ENCODE results near the gene ATM. TPM values are rescaled to one million over a fixed set of nuclear protein-coding genes. Genes with fewer than 3 reads are reported as not detected.
"Not testable (repeated sequence)": the region's sequence is repeated elsewhere in the genome, so short reads cannot be mapped to it uniquely, and the experiment has no call there.

Gene ATM
- total and polyA plus RNA-seq, 3 experiments from 2014 or later, result 76.0 to 87.1 (median 77.1) TPM

DNA sequence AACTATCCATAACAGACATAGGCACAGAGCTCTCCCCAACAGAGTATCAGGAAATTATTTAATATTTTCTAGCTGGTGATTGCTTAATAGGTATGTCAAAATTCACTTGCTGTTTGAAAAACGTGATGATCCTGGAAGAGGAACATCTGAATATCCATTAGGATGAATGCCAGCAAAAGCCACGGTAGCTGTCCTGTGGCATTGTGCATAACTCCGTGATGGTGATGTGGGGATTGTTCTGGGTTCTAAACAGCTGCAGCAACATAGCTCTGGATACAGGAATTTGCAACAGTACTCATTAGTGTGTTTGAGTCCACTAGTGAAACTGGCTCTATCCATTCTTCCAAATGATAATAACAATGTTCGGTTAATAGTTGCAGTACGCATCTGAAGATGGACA lies 165.7 kb downstream of the ATM start:
- ChIA-PET POLR2A (no interaction called here), CTCF (interaction anchor here (1.6 kb wide), 1 partner anchor 10 kb away, joined by 4 read pairs; no protein-coding TSS in a partner anchor)
- Mint-ChIP-seq H3K36me3 (no peaks in the 10 kb centered on the region), H3K9me3 (no peaks in the 10 kb centered on the region), H3K4me1 (no peaks in the 10 kb centered on the region), H3K27me3 (no peaks in the 10 kb centered on the region), H3K4me3 (no peak overlapping the region), H3K27ac (no peak overlapping the region)
- DNase-seq, result no peak
- no peaks in the 10 kb centered on the region for H3K36me3 ChIP-seq (ENCODE audit: insufficient read depth, low read length)
- H3K9me3 ChIP-seq (ENCODE audit: low read length), result no peaks in the 10 kb centered on the region
- no peaks in the 10 kb centered on the region for H3K4me1 ChIP-seq (ENCODE audit: insufficient read depth, low read length)
- H3K4me3 ChIP-seq (ENCODE audit: low read length), result no peak overlapping the region
- H3K27me3 ChIP-seq (ENCODE audit: insufficient read depth, low read length, poor library complexity, severe bottlenecking), result no peaks in the 10 kb centered on the region
- no peak overlapping the region for H3K27ac ChIP-seq (ENCODE audit: low read depth, low read length)

- CTCF ChIA-PET, result no interaction called here
- H3K4me1 Mint-ChIP-seq, result no peaks in the 10 kb centered on the region
- H3K9me3 Mint-ChIP-seq, result no peaks in the 10 kb centered on the region
- Histone ChIP-seq H3K9me3 (ENCODE audit: low read length) (no peaks in the 10 kb centered on the region), H3K36me3 (ENCODE audit: insufficient read depth, low read length) (no peaks in the 10 kb centered on the region), H3K27ac (ENCODE audit: low read depth, low read length) (no peak overlapping the region), H3K27me3 (ENCODE audit: insufficient read depth, low read length, poor library complexity, severe bottlenecking) (no peaks in the 10 kb centered on the region), H3K4me3 (ENCODE audit: low read length) (no peak overlapping the region), H3K4me1 (ENCODE audit: insufficient read depth, low read length) (no peaks in the 10 kb centered on the region)
- H3K27ac Mint-ChIP-seq, result no peak overlapping the region
- H3K36me3 Mint-ChIP-seq, result no peaks in the 10 kb centered on the region
- POLR2A ChIA-PET, result no interaction called here
- no peak for DNase-seq
- H3K27me3 Mint-ChIP-seq, result no peaks in the 10 kb centered on the region
- H3K4me3 Mint-ChIP-seq, result no peak overlapping the region
Observed at GRCh38 chr11:108392353-108392752, 169.5 kb downstream of the ATM start.

DNA sequence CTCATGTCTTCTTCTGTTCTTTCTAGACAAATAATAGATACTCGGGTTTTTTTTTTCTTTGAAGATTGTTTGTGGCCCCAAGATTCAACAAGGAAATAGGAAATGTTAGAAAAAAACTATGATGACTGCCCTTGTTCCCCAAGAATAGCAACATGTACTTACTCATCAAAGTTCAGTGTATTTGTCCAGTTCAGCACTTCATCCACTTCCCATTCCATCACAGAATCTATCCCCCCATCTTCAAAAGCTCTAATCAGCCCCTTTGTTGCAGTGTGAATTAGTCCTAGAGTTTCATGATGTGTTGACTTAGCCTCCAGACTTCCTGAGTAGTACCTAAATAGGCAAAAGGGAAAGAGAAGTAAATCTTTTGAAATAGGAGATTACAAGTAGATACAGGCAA lies 170.2 kb downstream of the ATM start:
- no peaks in the 10 kb centered on the region for H3K27me3 ChIP-seq (ENCODE audit: insufficient read depth, low read length, poor library complexity, severe bottlenecking)
- no peaks in the 10 kb centered on the region for H3K9me3 Mint-ChIP-seq

GRCh38 chr11:108394744-108395284 lies 171.9 kb downstream of the ATM start:
- Mint-ChIP-seq H3K27me3 (no peaks in the 10 kb centered on the region), H3K4me3 (no peak overlapping the region), H3K27ac (peak overlapping the region in 1 of 8 donors; percentile 64), H3K9me3 (no peaks in the 10 kb centered on the region), H3K36me3 (no peaks in the 10 kb centered on the region), H3K4me1 (no peaks in the 10 kb centered on the region)
- no peak for DNase-seq
- Histone ChIP-seq H3K9me3 (ENCODE audit: low read length) (no peaks in the 10 kb centered on the region), H3K4me3 (ENCODE audit: low read length) (no peak overlapping the region), H3K4me1 (ENCODE audit: insufficient read depth, low read length) (no peaks in the 10 kb centered on the region), H3K27me3 (ENCODE audit: insufficient read depth, low read length, poor library complexity, severe bottlenecking) (no peaks in the 10 kb centered on the region), H3K27ac (ENCODE audit: low read depth, low read length) (no peak overlapping the region), H3K36me3 (ENCODE audit: insufficient read depth, low read length) (no peaks in the 10 kb centered on the region)
- ChIA-PET CTCF (no interaction called here), POLR2A (no interaction called here)

More for the DNA sequence above, 170.2 kb downstream of the ATM start:
- Histone ChIP-seq H3K4me1 (ENCODE audit: insufficient read depth, low read length) (no peaks in the 10 kb centered on the region), H3K36me3 (ENCODE audit: insufficient read depth, low read length) (no peaks in the 10 kb centered on the region), H3K27ac (ENCODE audit: low read depth, low read length) (no peak overlapping the region), H3K9me3 (ENCODE audit: low read length) (no peaks in the 10 kb centered on the region), H3K4me3 (ENCODE audit: low read length) (no peak overlapping the region)
- no peak for DNase-seq
- no peaks in the 10 kb centered on the region for H3K27me3 Mint-ChIP-seq
- no peak overlapping the region for H3K4me3 Mint-ChIP-seq
- H3K27ac Mint-ChIP-seq, result no peak overlapping the region
- no peaks in the 10 kb centered on the region for H3K4me1 Mint-ChIP-seq
- POLR2A ChIA-PET, result no interaction called here
- H3K36me3 Mint-ChIP-seq, result no peaks in the 10 kb centered on the region
- CTCF ChIA-PET, result no interaction called here

DNA sequence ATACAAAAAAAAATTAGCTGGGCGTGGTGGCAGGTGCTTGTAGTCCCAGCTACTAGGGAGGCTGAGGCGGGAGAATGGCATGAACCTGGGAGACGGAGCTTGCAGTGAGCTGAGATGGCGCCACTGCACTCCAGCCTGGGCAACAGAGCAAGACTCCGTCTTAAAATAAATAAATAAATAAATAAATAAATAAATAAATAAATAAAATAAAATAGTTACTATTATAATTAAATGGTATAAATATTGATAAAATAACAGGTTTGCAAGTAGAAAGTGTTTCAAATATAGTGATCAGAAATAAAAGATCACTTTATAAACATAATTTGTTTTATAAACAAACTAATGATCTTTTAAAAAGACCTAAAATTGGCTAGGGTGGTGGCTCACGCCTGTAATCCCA lies 173.8 kb downstream of the ATM start:
- H3K9me3 ChIP-seq (ENCODE audit: low read length); H3K27me3 Mint-ChIP-seq; DNase-seq; POLR2A ChIA-PET; H3K4me3 ChIP-seq (ENCODE audit: low read length); H3K4me1 ChIP-seq (ENCODE audit: insufficient read depth, low read length); H3K4me1 Mint-ChIP-seq; H3K4me3 Mint-ChIP-seq; H3K36me3 Mint-ChIP-seq; H3K36me3 ChIP-seq (ENCODE audit: insufficient read depth, low read length); H3K27ac ChIP-seq (ENCODE audit: low read depth, low read length); H3K9me3 Mint-ChIP-seq; CTCF ChIA-PET; H3K27me3 ChIP-seq (ENCODE audit: insufficient read depth, low read length, poor library complexity, severe bottlenecking); H3K27ac Mint-ChIP-seq: not testable (repeated sequence)

DNA sequence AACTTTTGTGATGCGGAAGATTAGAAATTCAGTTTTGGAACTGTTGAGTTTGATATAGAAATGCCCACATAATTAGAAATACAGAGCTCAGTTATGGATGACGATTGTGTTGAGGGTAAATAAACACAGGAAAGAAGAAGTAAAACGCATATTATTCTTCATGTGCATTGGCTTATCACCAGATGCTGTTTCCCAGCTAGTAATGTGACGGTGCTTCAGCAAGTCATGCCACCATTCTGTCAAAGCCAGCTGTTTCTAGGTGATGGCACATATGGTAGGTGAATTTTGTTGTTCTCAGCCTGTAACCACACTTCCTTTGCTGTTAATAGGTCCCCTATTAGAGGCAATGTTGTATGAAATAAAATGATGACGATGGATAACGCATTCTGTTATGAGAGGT lies 175.6 kb downstream of the ATM start:
- Mint-ChIP-seq H3K4me3 (no peak overlapping the region), H3K27me3 (no peaks in the 10 kb centered on the region), H3K9me3 (no peaks in the 10 kb centered on the region), H3K27ac (no peak overlapping the region), H3K36me3 (no peaks in the 10 kb centered on the region), H3K4me1 (no peaks in the 10 kb centered on the region)
- H3K9me3 ChIP-seq (ENCODE audit: low read length), result no peaks in the 10 kb centered on the region
- no peak overlapping the region for H3K27ac ChIP-seq (ENCODE audit: low read depth, low read length)
- CTCF ChIA-PET, result interaction anchor here (1.8 kb wide), 1 partner anchor 10 kb away, joined by 4 read pairs; no protein-coding TSS in a partner anchor
- DNase-seq, result no peak
- no peak overlapping the region for H3K4me3 ChIP-seq (ENCODE audit: low read length)
- no peaks in the 10 kb centered on the region for H3K27me3 ChIP-seq (ENCODE audit: insufficient read depth, low read length, poor library complexity, severe bottlenecking)
- H3K4me1 ChIP-seq (ENCODE audit: insufficient read depth, low read length), result no peaks in the 10 kb centered on the region
- no peaks in the 10 kb centered on the region for H3K36me3 ChIP-seq (ENCODE audit: insufficient read depth, low read length)
- POLR2A ChIA-PET, result no interaction called here

DNA sequence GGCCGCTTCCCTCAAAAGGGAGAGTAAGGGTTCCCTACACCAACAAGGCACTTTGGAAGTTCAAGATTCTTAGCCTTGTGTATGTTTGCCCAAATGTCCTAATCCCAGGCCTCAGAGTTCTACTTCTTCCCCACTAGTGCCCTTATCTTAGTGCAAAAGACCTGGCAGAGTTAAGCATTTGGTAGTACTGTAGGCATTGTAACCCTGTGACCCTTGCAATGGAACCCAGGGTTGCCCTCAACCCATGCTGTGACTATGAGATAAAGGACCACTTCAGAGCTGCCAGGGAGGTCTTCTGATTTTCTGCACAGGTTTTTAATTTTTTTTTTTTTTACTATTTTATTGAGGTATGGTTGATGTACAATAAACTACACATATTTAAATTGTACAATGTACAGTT lies 179.4 kb downstream of the ATM start:
- ChIA-PET CTCF (no interaction called here), POLR2A (no interaction called here)
- no peak overlapping the region for H3K27ac Mint-ChIP-seq
- H3K4me1 Mint-ChIP-seq, result no peaks in the 10 kb centered on the region
- H3K27me3 Mint-ChIP-seq, result peaks cover 0 to 1% of the 10 kb centered on the region in 2 donors
- H3K27ac ChIP-seq (ENCODE audit: low read depth, low read length), result no peak overlapping the region
- no peaks in the 10 kb centered on the region for H3K9me3 ChIP-seq (ENCODE audit: low read length)
- H3K9me3 Mint-ChIP-seq, result no peaks in the 10 kb centered on the region
- no peak for DNase-seq
- H3K36me3 ChIP-seq (ENCODE audit: insufficient read depth, low read length), result no peaks in the 10 kb centered on the region
- H3K27me3 ChIP-seq (ENCODE audit: insufficient read depth, low read length, poor library complexity, severe bottlenecking), result no peaks in the 10 kb centered on the region
- peaks cover 0 to 1% (median 0%) of the 10 kb centered on the region in 3 donors for H3K36me3 Mint-ChIP-seq
- H3K4me3 ChIP-seq (ENCODE audit: low read length), result no peak overlapping the region
- no peak overlapping the region for H3K4me3 Mint-ChIP-seq
- no peaks in the 10 kb centered on the region for H3K4me1 ChIP-seq (ENCODE audit: insufficient read depth, low read length)

GRCh38 chr11:108403052-108403451 lies 180.2 kb downstream of the ATM start:
- Mint-ChIP-seq H3K36me3 (peaks cover 0 to 1% (median 0%) of the 10 kb centered on the region in 3 donors), H3K4me3 (no peak overlapping the region), H3K27me3 (peaks cover 0 to 1% of the 10 kb centered on the region in 2 donors), H3K9me3 (no peaks in the 10 kb centered on the region), H3K27ac (no peak overlapping the region), H3K4me1 (no peaks in the 10 kb centered on the region)
- no peak for DNase-seq
- no peak overlapping the region for H3K27ac ChIP-seq (ENCODE audit: low read depth, low read length)
- H3K27me3 ChIP-seq (ENCODE audit: insufficient read depth, low read length, poor library complexity, severe bottlenecking), result no peaks in the 10 kb centered on the region
- no peaks in the 10 kb centered on the region for H3K4me1 ChIP-seq (ENCODE audit: insufficient read depth, low read length)
- no peaks in the 10 kb centered on the region for H3K36me3 ChIP-seq (ENCODE audit: insufficient read depth, low read length)
- ChIA-PET POLR2A (no interaction called here), CTCF (no interaction called here)
- no peak overlapping the region for H3K4me3 ChIP-seq (ENCODE audit: low read length)
- H3K9me3 ChIP-seq (ENCODE audit: low read length), result no peaks in the 10 kb centered on the region

- Histone ChIP-seq H3K36me3 (ENCODE audit: insufficient read depth, low read length) (no peaks in the 10 kb centered on the region), H3K9me3 (ENCODE audit: low read length) (no peaks in the 10 kb centered on the region), H3K27me3 (ENCODE audit: insufficient read depth, low read length, poor library complexity, severe bottlenecking) (no peaks in the 10 kb centered on the region), H3K27ac (ENCODE audit: low read depth, low read length) (no peak overlapping the region), H3K4me3 (ENCODE audit: low read length) (no peak overlapping the region), H3K4me1 (ENCODE audit: insufficient read depth, low read length) (no peaks in the 10 kb centered on the region)
- Mint-ChIP-seq H3K27ac (no peak overlapping the region), H3K4me3 (no peak overlapping the region), H3K27me3 (peaks cover 0 to 1% of the 10 kb centered on the region in 2 donors), H3K36me3 (peaks cover 0 to 1% (median 0%) of the 10 kb centered on the region in 3 donors), H3K4me1 (no peaks in the 10 kb centered on the region), H3K9me3 (no peaks in the 10 kb centered on the region)
- POLR2A ChIA-PET, result no interaction called here
- CTCF ChIA-PET, result no interaction called here
- DNase-seq, result no peak
Observed at GRCh38 chr11:108405706-108406105, 182.8 kb downstream of the ATM start.
